Endothelial cell of umbilical vein (primary cell): Measurements from ENCODE around the gene IKZF4.

Experiments
- CTCF ChIP-seq, 2 donors: IDR thresholded peaks; 1 replicate in 1 of 2; 2 replicates in 1 of 2; pipeline ENCODE4 v1.5.1; 2011; ENCODE audit warnings: low read length in 2 of 2, mild to moderate bottlenecking in 2 of 2, moderate library complexity in 2 of 2, control low read depth in 1 of 2, inconsistent platforms in 1 of 2, low read depth in 1 of 2; ENCODE audit not compliant: insufficient read depth in 1 of 2; ENCODE audit errors: extremely low read depth in 1 of 2
- EZH2 ChIP-seq: IDR thresholded peaks from 2 replicates; pipeline ENCODE4 v1.6.1; 2012; ENCODE audit warnings: borderline replicate concordance, low read depth, mild to moderate bottlenecking, moderate library complexity, low read length, inconsistent platforms; ENCODE audit not compliant: severe bottlenecking
- FOS ChIP-seq: IDR thresholded peaks from 2 replicates; pipeline ENCODE4 v1.6.1; 2011; ENCODE audit warnings: mild to moderate bottlenecking, low read length, moderate library complexity, borderline replicate concordance; ENCODE audit not compliant: insufficient read depth
- JUN ChIP-seq: IDR thresholded peaks from 2 replicates; pipeline ENCODE4 v1.6.1; 2011; ENCODE audit warnings: borderline replicate concordance, low read depth; ENCODE audit not compliant: insufficient read length, insufficient read depth
- MYC ChIP-seq: IDR thresholded peaks from one replicate; pipeline ENCODE4 v1.6.1; 2011; ENCODE audit warnings: mild to moderate bottlenecking, low read depth, low read length
- POLR2A ChIP-seq: IDR thresholded peaks from 2 replicates; pipeline ENCODE4 v1.6.1; 2012; ENCODE audit warnings: low read depth, mild to moderate bottlenecking, control low read depth, low read length
- POLR2AphosphoS5 ChIP-seq: IDR thresholded peaks from 2 replicates; pipeline ENCODE4 v1.6.1; 2012; ENCODE audit warnings: low read depth, mild to moderate bottlenecking, control low read depth, low read length, moderate library complexity; ENCODE audit not compliant: insufficient read depth
- TF ChIP-seq, protein P1 (sequence below): IDR thresholded peaks from 2 replicates; pipeline ENCODE4 v1.6.1; 2011; ENCODE audit not compliant: insufficient read depth, insufficient read length

GRCh38 chr12:55973599-55974307, 47.1 kb upstream of the IKZF4 start, which contains the start of gene RAB5B:
- TF ChIP-seq CTCF (IDR thresholded peaks at IDR 0.05; ENCODE audit: extremely low read depth in 1 of 2, insufficient read depth in 1 of 2, low read depth in 1 of 2, low read length in 2 of 2) (no peak), POLR2A (peak; percentile 74), POLR2AphosphoS5 (peak; percentile 39), FOS (peak; percentile 56), MYC (no peak), EZH2 (no peak), JUN (no peak)
- TF ChIP-seq, protein P1, sequence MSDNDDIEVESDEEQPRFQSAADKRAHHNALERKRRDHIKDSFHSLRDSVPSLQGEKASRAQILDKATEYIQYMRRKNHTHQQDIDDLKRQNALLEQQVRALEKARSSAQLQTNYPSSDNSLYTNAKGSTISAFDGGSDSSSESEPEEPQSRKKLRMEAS: no peak
